CD14-positive monocyte (primary cell): ENCODE data around the gene ORC3. TPM values are rescaled to one million over a fixed set of nuclear protein-coding genes. Genes with fewer than 3 reads are reported as not detected.
"Not testable (repeated sequence)": the region's sequence is repeated elsewhere in the genome, so short reads cannot be mapped to it uniquely, and the experiment has no call there.

Experiments used
- DNase-seq, 3 donors: peaks; one replicate each; pipeline ENCODE4 v3.0.0-alpha.2; 2011 to 2022
- H2AFZ ChIP-seq: 2 replicates; pipeline ENCODE4 v1.6.0; 2012; ENCODE audit warnings: mild to moderate bottlenecking, low read depth, low read length, inconsistent platforms; ENCODE audit not compliant: insufficient read depth, poor library complexity, severe bottlenecking
- H3K27ac ChIP-seq, 2 donors: 1 replicate in 1 of 2; 2 replicates in 1 of 2; pipeline ENCODE4 v1.5.1; 2012 to 2013; ENCODE audit warnings: low read length in 2 of 2, control low read depth in 1 of 2, inconsistent platforms in 1 of 2, low read depth in 1 of 2, mild to moderate bottlenecking in 1 of 2
- H3K27me3 ChIP-seq, 2 donors: one replicate each; pipeline versions ENCODE4 v1.6.0 to v1.6.1; 2011 to 2013; ENCODE audit warnings: low read length in 2 of 2; ENCODE audit not compliant: control insufficient read depth in 2 of 2, insufficient read depth in 2 of 2
- H3K36me3 ChIP-seq, 2 donors: replicated peaks in 1 of 2; 1 replicate in 1 of 2; 2 replicates in 1 of 2; pipeline versions ENCODE4 v1.5.1 to v1.6.1; 2012 to 2013; ENCODE audit warnings: low read length in 2 of 2, control low read depth in 1 of 2, inconsistent platforms in 1 of 2, mild to moderate bottlenecking in 1 of 2; ENCODE audit not compliant: insufficient read depth in 2 of 2, control insufficient read depth in 1 of 2
- H3K4me1 ChIP-seq, 2 donors: 1 replicate in 1 of 2; 2 replicates in 1 of 2; pipeline versions ENCODE4 v1.5.1 to v1.6.1; 2012 to 2013; ENCODE audit warnings: low read length in 2 of 2, control low read depth in 1 of 2, inconsistent platforms in 1 of 2, mild to moderate bottlenecking in 1 of 2, moderate library complexity in 1 of 2; ENCODE audit not compliant: insufficient read depth in 2 of 2, control insufficient read depth in 1 of 2
- H3K4me2 ChIP-seq: replicated peaks from 2 replicates; pipeline ENCODE3; 2012; ENCODE audit warnings: low read length, moderate library complexity, mild to moderate bottlenecking; ENCODE audit not compliant: poor library complexity, severe bottlenecking; ENCODE audit errors: extremely low read depth
- H3K4me3 ChIP-seq, 3 experiments: fragments of 200-600 bp in 1 of 3; sonication (generic) in 1 of 3; replicated peaks in 1 of 3; 1 replicate in 2 of 3; 2 replicates in 1 of 3; pipeline ENCODE4 v1.5.1; 2011 to 2013; ENCODE audit warnings: low read length in 3 of 3, mild to moderate bottlenecking in 3 of 3, control low read depth in 2 of 3, low read depth in 2 of 3, inconsistent platforms in 1 of 3, moderate library complexity in 1 of 3
- H3K79me2 ChIP-seq: 2 replicates; pipeline ENCODE4 v1.6.0; 2012; ENCODE audit warnings: mild to moderate bottlenecking, control low read depth, inconsistent platforms, low read length, moderate library complexity; ENCODE audit not compliant: insufficient read depth
- H3K9ac ChIP-seq: 2 replicates; pipeline ENCODE4 v1.6.0; 2017; ENCODE audit warnings: low read length, mild to moderate bottlenecking; ENCODE audit not compliant: insufficient read depth, poor library complexity, severe bottlenecking
- H3K9me3 ChIP-seq, 2 donors: replicated peaks in 1 of 2; 1 replicate in 1 of 2; 2 replicates in 1 of 2; pipeline versions ENCODE4 v1.5.1 to v1.6.1; 2012 to 2013; ENCODE audit warnings: low read length in 2 of 2, control low read depth in 1 of 2; ENCODE audit not compliant: control insufficient read depth in 1 of 2, insufficient read depth in 1 of 2
- H4K20me1 ChIP-seq: 2 replicates; pipeline ENCODE4 v1.6.0; 2012; ENCODE audit warnings: mild to moderate bottlenecking, low read length, control low read depth, moderate library complexity; ENCODE audit not compliant: insufficient read depth
- H3K27ac Mint-ChIP-seq, 7 donors: one replicate each; pipeline ENCODE4 v1.8.0; 2020; ENCODE audit warnings: mild to moderate bottlenecking in 7 of 7, mixed read lengths in 7 of 7, moderate library complexity in 6 of 7, inconsistent platforms in 2 of 7
- H3K27me3 Mint-ChIP-seq, 3 donors: one replicate each; pipeline ENCODE4 v1.8.0; 2021 to 2022; ENCODE audit warnings: low read depth in 3 of 3, mild to moderate bottlenecking in 3 of 3, mixed read lengths in 3 of 3, moderate library complexity in 3 of 3, inconsistent platforms in 1 of 3
- H3K36me3 Mint-ChIP-seq, 2 donors: one replicate each; pipeline ENCODE4 v1.8.0; 2020; ENCODE audit warnings: mixed read lengths in 2 of 2, inconsistent platforms in 1 of 2, mild to moderate bottlenecking in 1 of 2
- H3K4me1 Mint-ChIP-seq: one replicate; pipeline ENCODE4 v1.8.0; 2020; ENCODE audit warnings: mild to moderate bottlenecking, mixed read lengths
- H3K4me3 Mint-ChIP-seq, 2 donors: one replicate each; pipeline ENCODE4 v1.8.0; 2020; ENCODE audit warnings: mild to moderate bottlenecking in 2 of 2, mixed read lengths in 2 of 2, moderate library complexity in 1 of 2
- H3K9me3 Mint-ChIP-seq, 7 donors: one replicate each; pipeline ENCODE4 v1.8.0; 2020 to 2022; ENCODE audit warnings: mixed read lengths in 7 of 7, mild to moderate bottlenecking in 6 of 7, moderate library complexity in 6 of 7, inconsistent platforms in 2 of 7
- WGBS: methylation state at CpG from one replicate; pipeline ENCODE4 v1.1.5; 2013; ENCODE audit warnings: missing lambda C conversion rate; ENCODE audit not compliant: insufficient coverage; 5-methylcytosine and 5-hydroxymethylcytosine counted together
- intact Hi-C, 2 donors: fragments of 100-400 bp; cut with micrococcal nuclease; formaldehyde crosslinking; loops; one replicate each; pipeline versions ENCODE4 v1.15.0 to v1.15.1; 2023
- polyA plus RNA-seq, 3 donors: library from polyadenylated mRNA; depleted of rRNA in 1 of 3; unstranded in 2 of 3; stranded (reverse) in 1 of 3; fragments of 300-500 nt in 2 of 3; fragments of >200 nt in 1 of 3; fragmentation: Illumina TruSeq in 2 of 3; gene quantifications; 1 replicate in 2 of 3; 2 replicates in 1 of 3; pipeline ENCODE4 v1.2.3, GENCODE V29; 2012 to 2021
- TF ChIP-seq, protein P1 (sequence below): fragments of 200-600 bp; IDR thresholded peaks from one replicate; pipeline ENCODE4 v1.8.0; 2022; ENCODE audit warnings: antibody characterized with exemption, mild to moderate bottlenecking

Gene ORC3
- polyA plus RNA-seq, 3 donors: 9.1 to 20.7 (median 16.2) TPM

DNA sequence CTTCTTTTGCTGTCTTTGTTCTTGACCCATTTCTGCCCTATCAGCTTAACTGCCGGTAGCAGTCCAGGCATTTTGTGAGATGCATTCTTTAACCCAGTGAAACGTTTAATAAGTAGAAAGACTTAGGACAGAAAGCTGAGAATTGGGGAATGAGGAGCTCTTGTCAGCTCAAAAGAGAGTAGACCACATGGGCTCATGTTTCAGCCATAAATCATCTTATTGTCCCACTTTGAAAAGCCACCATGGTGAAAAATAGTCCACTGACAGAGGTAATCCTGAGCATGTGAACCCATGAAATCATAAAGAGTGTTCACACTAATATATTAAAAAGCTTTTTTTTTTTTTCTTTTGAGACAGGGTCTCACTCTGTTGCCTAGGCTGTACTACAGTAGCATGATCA lies 16.3 kb downstream of the ORC3 start:
- no peak overlapping the region for H3K4me3 Mint-ChIP-seq
- no peaks in the 10 kb centered on the region for H4K20me1 ChIP-seq
- no peaks in the 10 kb centered on the region for H3K9me3 ChIP-seq
- no peaks in the 10 kb centered on the region for H3K79me2 ChIP-seq
- no peaks in the 10 kb centered on the region for H3K27me3 Mint-ChIP-seq
- DNase-seq: no peak
- intact Hi-C loops: no loop called here
- no peaks in the 10 kb centered on the region for H3K4me1 Mint-ChIP-seq
- H3K4me3 ChIP-seq: no peak overlapping the region
- TF ChIP-seq, protein P1, sequence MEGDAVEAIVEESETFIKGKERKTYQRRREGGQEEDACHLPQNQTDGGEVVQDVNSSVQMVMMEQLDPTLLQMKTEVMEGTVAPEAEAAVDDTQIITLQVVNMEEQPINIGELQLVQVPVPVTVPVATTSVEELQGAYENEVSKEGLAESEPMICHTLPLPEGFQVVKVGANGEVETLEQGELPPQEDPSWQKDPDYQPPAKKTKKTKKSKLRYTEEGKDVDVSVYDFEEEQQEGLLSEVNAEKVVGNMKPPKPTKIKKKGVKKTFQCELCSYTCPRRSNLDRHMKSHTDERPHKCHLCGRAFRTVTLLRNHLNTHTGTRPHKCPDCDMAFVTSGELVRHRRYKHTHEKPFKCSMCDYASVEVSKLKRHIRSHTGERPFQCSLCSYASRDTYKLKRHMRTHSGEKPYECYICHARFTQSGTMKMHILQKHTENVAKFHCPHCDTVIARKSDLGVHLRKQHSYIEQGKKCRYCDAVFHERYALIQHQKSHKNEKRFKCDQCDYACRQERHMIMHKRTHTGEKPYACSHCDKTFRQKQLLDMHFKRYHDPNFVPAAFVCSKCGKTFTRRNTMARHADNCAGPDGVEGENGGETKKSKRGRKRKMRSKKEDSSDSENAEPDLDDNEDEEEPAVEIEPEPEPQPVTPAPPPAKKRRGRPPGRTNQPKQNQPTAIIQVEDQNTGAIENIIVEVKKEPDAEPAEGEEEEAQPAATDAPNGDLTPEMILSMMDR: no peak
- H3K4me2 ChIP-seq: no peak overlapping the region
- no peaks in the 10 kb centered on the region for H3K27me3 ChIP-seq
- no peak overlapping the region for H3K27ac ChIP-seq
- no CpG with 5 or more reads among the region's 2 CpGs for WGBS
- no peak overlapping the region for H3K27ac Mint-ChIP-seq
- no peak overlapping the region for H2AFZ ChIP-seq
- H3K9me3 Mint-ChIP-seq: no peaks in the 10 kb centered on the region
- peaks cover 13 to 32% of the 10 kb centered on the region in 2 donors for H3K36me3 ChIP-seq
- no peak overlapping the region for H3K9ac ChIP-seq
- H3K4me1 ChIP-seq: no peaks in the 10 kb centered on the region
- peaks cover 17 to 20% of the 10 kb centered on the region in 2 donors for H3K36me3 Mint-ChIP-seq

DNA sequence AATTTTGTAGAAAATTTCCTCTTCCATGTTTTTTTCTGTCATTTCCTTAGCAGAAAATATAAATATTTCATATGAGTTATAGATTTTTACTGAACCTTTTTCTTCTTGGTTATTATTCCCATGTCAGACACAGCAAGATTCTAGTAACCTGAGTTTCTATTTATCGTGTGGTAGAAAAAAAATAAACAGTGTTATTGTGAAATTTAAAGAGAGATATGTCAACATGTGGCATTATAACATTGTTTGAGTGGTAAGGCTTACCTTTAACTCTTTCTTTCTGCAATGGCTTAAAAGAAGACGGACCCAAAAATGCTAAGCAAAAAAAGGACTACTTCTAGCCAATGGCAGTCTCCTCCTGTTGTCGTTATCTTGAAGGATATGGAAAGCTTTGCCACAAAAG lies 18.9 kb downstream of the ORC3 start:
- no peak for DNase-seq
- 100% methylated on average over 1 of the region's 3 CpGs for WGBS
- intact Hi-C loops: no loop called here
- no peaks in the 10 kb centered on the region for H4K20me1 ChIP-seq
- Mint-ChIP-seq H3K9me3 (peaks cover 0 to 7% (median 4%) of the 10 kb centered on the region in 7 donors), H3K36me3 (peaks cover 26 to 29% of the 10 kb centered on the region in 2 donors), H3K27me3 (no peaks in the 10 kb centered on the region), H3K4me3 (no peak overlapping the region), H3K27ac (no peak overlapping the region), H3K4me1 (no peaks in the 10 kb centered on the region)
- no peak overlapping the region for H3K4me2 ChIP-seq
- no peaks in the 10 kb centered on the region for H3K79me2 ChIP-seq
- no peak overlapping the region for H3K4me3 ChIP-seq
- TF ChIP-seq, protein P1: no peak
- no peaks in the 10 kb centered on the region for H3K4me1 ChIP-seq
- no peaks in the 10 kb centered on the region for H3K27me3 ChIP-seq
- H3K27ac ChIP-seq: no peak overlapping the region
- H3K9me3 ChIP-seq: no peaks in the 10 kb centered on the region
- H3K36me3 ChIP-seq: peaks cover 26 to 57% of the 10 kb centered on the region in 2 donors
- no peak overlapping the region for H2AFZ ChIP-seq
- no peak overlapping the region for H3K9ac ChIP-seq

DNA sequence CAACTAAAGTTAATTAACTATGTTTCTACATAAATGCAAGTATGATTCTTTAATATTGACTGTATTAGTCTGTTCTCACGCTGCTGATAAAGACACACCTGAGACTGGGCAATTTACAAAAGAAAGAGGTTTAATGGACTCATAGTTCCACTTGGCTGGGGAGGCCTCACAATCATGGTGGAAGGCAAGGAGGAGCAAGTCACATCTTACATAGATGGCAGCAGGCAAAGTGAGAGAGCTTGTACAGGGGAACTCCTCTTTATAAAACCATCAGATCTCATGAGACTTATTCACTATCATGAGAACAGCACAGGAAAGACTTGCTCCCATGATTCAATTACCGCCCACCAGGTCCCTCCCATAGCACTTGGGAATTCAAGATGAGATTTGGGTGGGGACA lies 23.1 kb downstream of the ORC3 start:
- H3K9me3 ChIP-seq, H3K4me2 ChIP-seq, DNase-seq, H3K4me3 ChIP-seq, H3K27me3 Mint-ChIP-seq, H3K4me3 Mint-ChIP-seq, H3K9ac ChIP-seq, H3K4me1 Mint-ChIP-seq, H3K27me3 ChIP-seq, H2AFZ ChIP-seq, H3K27ac ChIP-seq, H4K20me1 ChIP-seq, intact Hi-C loops, H3K79me2 ChIP-seq, H3K4me1 ChIP-seq: not testable (repeated sequence)
- H3K36me3 ChIP-seq: peaks cover 25 to 58% of the 10 kb centered on the region in 2 donors
- peaks cover 31 to 42% of the 10 kb centered on the region in 2 donors for H3K36me3 Mint-ChIP-seq
- peak overlapping the region in 3 of 7 donors; percentile 3 to 66 (median 52) for H3K27ac Mint-ChIP-seq
- WGBS: 100% methylated on average over 1 of the region's 2 CpGs
- H3K9me3 Mint-ChIP-seq: peaks cover 0 to 13% (median 4%) of the 10 kb centered on the region in 7 donors
